Measurements from ENCODE around the gene SMO.

Gene SMO

GRCh38 chr7:129188372-129188891 lies at the start of gene SMO:
TSS of gene SMO (plus strand) at chr7:129188633. CDS start at chr7:129189152, 519 bp downstream.
- no peak for DNase-seq

GRCh38 chr7:129143724-129144094 lies 44.7 kb upstream of the SMO start:
- DNase-seq: no peak

- DNase-seq: peak; percentile 56
These were observed 44.2 kb upstream of the SMO start, which contains the start of gene TSPAN33 for GRCh38 chr7:129144095-129144833. TSS of gene TSPAN33 (plus strand) at chr7:129144707. CDS start at chr7:129144981, 274 bp downstream.

DNA sequence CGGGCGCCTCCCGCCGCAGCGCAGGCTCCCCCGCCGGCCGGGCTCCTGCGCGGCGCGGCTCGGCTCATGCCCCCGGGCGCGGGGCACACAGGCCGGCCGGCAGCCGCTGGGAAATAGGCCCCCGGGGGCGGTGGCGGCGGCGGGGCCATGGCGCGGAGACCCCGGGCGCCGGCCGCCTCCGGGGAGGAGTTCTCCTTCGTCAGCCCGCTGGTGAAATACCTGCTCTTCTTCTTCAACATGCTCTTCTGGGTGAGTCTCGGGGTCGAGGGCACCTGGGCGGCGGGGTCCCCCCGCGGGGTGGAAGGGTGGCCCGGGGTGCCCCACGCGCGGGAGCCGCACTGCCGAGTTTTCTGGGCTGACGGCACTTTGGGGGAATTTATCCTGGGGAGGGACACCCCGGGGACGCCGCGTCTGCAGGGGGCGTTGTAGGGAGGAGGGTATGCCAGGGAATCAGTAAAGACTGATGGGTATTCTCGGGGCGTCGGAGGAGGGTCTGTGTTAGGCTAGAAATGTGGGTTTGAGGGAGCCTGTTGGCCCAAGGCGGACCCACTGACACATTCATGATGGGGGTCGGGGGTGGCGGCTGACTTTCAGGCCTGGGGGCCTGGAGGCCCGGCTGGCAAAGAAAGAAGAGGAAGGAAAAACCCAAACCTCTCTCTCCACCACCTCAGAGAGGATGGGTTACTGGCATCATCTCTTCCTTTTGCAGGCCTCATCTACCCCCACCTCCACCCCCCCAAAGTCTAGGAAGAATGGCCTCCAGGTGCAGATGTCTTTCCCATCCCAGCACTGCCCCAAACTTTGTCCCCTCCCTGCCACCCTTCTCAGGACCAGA lies 43.4 kb upstream of the SMO start:
- DNase-seq: no peak

GRCh38 chr7:129146237-129146979 lies 42.0 kb upstream of the SMO start:
- no peak for DNase-seq

GRCh38 chr7:129147731-129148130 lies 40.7 kb upstream of the SMO start:
- DNase-seq: no peak

GRCh38 chr7:129149511-129149910 lies 38.9 kb upstream of the SMO start:
- no peak for DNase-seq

DNA sequence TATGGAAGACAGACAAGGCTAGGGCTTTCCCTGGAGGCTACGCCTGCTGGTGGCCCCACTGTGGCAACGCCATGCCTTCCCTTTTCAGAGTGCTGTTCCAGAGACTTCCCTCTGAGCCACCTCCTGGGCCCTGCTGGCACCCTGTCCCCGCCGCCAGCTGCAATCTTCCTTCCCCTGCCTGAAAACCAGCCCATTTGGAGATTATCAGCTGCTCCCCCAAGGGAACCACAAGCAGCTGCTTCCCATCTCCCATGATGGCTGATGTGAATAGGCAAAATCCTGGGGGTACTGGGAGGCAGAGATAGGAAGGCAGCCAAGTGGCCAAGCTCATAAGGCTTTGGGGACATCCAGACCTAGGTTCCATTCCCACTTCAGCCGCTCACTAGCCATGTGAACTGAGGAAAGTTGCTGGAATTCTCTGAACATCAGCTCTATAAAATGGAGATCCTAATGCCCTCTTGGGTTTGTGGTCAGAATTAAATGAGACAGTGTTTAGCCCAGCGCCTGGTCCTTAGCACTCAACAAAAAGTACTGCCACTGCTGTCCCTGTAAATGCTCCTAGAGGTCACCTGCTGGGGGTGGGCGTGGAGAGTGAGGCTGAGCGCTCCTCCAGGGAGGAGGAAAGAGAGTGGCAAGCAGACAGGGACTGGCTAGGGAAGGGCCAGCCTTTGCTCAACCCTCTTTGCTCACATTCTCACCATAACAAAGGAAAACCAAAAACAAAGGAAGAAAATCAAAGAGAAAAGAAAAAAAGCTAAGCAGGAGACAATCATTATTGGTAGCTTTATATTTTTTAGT lies 38.0 kb upstream of the SMO start:
- no peak for DNase-seq

DNA sequence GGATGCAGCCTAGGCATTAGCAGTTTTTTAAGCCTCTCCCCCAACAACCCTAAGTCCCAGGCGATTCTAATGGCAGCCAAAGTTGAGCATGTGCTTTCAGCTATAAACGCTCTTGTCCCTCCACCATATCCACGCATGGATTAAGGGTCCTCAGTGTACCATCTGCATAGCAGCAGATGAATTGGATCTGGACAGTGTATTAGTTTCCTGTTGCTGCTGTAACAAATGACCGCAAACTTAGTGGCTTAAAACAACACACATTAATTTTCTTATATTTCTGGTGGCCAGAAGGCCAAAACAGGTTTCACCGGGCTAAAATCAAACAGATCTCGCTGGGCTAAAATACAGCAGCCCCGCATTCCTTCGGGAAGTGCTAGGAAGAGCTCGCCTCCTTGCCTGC lies 30.8 kb upstream of the SMO start:
- DNase-seq: no peak

GRCh38 chr7:129159539-129159938 lies 28.9 kb upstream of the SMO start:
- no peak for DNase-seq

- no peak for DNase-seq
These were observed 28.1 kb upstream of the SMO start for GRCh38 chr7:129160161-129160905.

- DNase-seq: no peak
These were observed 26.8 kb upstream of the SMO start for GRCh38 chr7:129161524-129162225.

- no peak for DNase-seq
These were observed 25.7 kb upstream of the SMO start for GRCh38 chr7:129162732-129163131.

- peak; percentile 54 for DNase-seq
These were observed 24.4 kb upstream of the SMO start for GRCh38 chr7:129163875-129164544.

DNA sequence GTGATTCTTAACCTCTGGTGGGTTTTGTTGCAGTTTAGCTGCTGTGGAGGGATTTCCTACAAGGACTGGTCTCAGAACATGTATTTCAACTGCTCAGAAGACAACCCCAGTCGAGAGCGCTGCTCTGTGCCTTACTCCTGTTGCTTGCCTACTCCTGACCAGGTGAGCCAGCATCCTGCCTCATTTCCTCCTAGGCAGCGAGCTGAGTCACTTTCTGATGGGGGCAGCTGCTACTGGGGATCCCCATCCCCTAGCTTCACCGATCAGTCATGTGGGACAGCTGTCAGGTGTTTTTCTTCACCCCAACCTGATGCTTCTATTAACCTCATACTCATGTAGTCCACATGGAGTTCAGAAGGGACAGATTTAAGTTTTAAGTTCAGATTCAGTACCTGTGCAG lies 21.7 kb upstream of the SMO start:
- DNase-seq: no peak

GRCh38 chr7:129167817-129168216 lies 20.6 kb upstream of the SMO start:
- no peak for DNase-seq

GRCh38 chr7:129168231-129169021 lies 20.0 kb upstream of the SMO start:
- DNase-seq: no peak

DNA sequence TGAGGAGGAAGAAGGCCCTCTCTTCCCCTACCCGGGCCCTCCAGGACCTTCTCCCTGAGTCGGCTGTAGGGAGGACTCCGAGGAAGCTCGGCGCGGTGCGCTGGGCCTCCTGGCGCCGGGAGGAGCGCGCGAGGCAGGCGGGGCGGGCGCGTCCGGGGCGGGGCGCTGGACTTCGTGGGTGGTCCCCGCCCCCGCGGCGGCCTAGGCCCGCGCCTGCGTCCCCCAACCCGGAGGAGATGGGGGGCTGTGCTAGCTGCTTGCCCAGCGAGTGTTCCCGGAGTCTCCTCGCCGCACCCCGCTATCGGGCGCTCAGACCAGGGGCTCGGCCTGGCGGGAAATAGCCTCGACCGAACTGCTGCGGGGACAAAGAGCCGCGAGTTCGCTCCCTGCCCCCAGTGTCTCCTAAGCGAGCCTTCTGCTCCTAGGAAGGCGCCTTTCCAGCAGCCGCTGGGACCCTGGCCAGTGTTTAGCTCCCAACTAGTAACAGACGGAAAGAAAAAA lies 19.2 kb upstream of the SMO start:
- no peak for DNase-seq
